Gastroesophageal sphincter (tissue), 3 donors: Measurements from ENCODE around the gene MAGEF1.

Experiments used
- EP300 ChIP-seq: sonication (generic); formaldehyde crosslinking; IDR thresholded peaks from one replicate; pipeline ENCODE4 v1.6.1; 2017; ENCODE audit warnings: antibody characterized with exemption, mild to moderate bottlenecking
- POLR2A ChIP-seq, 2 donors: fragments of 450-650 bp; IDR thresholded peaks; one replicate each; pipeline ENCODE4 v1.6.1; 2017; ENCODE audit warnings: antibody characterized with exemption in 2 of 2, mild to moderate bottlenecking in 2 of 2, moderate library complexity in 1 of 2
- POLR2AphosphoS5 ChIP-seq: sonication (generic); formaldehyde crosslinking; IDR thresholded peaks from one replicate; pipeline ENCODE4 v1.6.1; 2017; ENCODE audit warnings: antibody characterized with exemption
- TF ChIP-seq, protein P1 (sequence below), 4 experiments: fragments of 200-600 bp in 2 of 4; fragments of 450-650 bp in 2 of 4; sonication (generic) in 1 of 4; IDR thresholded peaks; one replicate each; pipeline ENCODE4 v1.5.1; 2017 to 2019; ENCODE audit warnings: antibody characterized with exemption in 4 of 4, mild to moderate bottlenecking in 2 of 4, moderate library complexity in 2 of 4

DNA sequence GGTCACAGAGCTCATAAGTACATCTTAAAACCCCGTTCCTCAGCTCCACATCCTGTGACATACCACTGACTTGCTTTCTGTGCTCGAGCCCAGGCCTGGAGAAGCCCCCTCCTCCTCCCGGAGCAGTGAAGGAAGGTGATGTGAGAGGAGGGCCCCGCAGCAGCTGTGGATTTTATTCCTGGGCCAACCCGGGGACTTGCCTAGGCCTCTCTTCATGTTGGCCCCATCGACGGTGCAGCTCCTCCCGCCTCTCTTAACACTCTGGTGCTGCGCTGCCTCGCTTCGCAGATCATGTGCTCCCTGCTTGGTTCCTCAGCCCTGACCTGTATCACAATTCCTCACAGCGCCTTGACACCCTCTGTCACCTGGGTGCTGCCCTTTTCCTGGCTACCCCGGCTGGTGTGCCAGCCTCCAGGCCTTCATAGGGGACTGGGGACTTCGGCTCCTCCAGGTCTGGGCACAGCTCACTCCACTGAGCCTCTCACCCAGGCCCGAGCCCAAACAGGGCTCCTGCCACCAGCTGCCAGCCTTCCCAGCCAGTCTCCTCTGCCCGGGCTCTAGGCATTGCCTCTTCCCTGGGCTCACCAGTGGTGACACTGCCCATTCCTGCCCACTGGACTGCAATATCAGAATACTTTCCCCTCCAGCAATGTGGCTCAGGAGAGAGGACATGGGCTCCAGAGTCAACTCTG, 21.5 kb downstream of the MAGEF1 start:
- TF ChIP-seq, protein P1, sequence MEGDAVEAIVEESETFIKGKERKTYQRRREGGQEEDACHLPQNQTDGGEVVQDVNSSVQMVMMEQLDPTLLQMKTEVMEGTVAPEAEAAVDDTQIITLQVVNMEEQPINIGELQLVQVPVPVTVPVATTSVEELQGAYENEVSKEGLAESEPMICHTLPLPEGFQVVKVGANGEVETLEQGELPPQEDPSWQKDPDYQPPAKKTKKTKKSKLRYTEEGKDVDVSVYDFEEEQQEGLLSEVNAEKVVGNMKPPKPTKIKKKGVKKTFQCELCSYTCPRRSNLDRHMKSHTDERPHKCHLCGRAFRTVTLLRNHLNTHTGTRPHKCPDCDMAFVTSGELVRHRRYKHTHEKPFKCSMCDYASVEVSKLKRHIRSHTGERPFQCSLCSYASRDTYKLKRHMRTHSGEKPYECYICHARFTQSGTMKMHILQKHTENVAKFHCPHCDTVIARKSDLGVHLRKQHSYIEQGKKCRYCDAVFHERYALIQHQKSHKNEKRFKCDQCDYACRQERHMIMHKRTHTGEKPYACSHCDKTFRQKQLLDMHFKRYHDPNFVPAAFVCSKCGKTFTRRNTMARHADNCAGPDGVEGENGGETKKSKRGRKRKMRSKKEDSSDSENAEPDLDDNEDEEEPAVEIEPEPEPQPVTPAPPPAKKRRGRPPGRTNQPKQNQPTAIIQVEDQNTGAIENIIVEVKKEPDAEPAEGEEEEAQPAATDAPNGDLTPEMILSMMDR (IDR thresholded peaks at IDR 0.05) = no peak
- TF ChIP-seq EP300 = no peak
- TF ChIP-seq POLR2AphosphoS5 = no peak
- no peak for TF ChIP-seq POLR2A (IDR thresholded peaks at IDR 0.05)
